PC-9 (cell line): Measurements from ENCODE around the gene CDH15. TPM values are rescaled to one million over a fixed set of nuclear protein-coding genes. Genes with fewer than 3 reads are reported as not detected.

Source experiments
- BruUV-seq: library from RNA; stranded (reverse); fragments of 400-500 nt; replicated peaks from 2 replicates; lab custom pipeline; 2021; lab: Mats Ljungman, UMichigan
- CTCF ChIA-PET: fragments of 300-600 bp; sonication (Branson Sonifier 250); formaldehyde crosslinking; loops from one replicate; lab custom pipeline; 2022; ENCODE audit warnings: antibody characterized with exemption; lab: Charles Lee
- POLR2A ChIA-PET: fragments of 300-600 bp; sonication (Branson Sonifier 250); formaldehyde crosslinking; loops from one replicate; lab custom pipeline; 2022; ENCODE audit warnings: antibody characterized with exemption; ENCODE audit not compliant: unreplicated experiment; lab: Charles Lee
- DNase-seq, 2 experiments: peaks; one replicate each; pipeline versions ENCODE4 v3.0.0 to v3.0.0-alpha.2; 2015 to 2022; ENCODE audit warnings: mixed read lengths in 1 of 2
- H2AFZ ChIP-seq: fragments of 200-600 bp; sonication (generic); 2 replicates; pipeline ENCODE4 v1.8.1; 2017; ENCODE audit warnings: antibody characterized with exemption
- H3F3A ChIP-seq: fragments of 200-600 bp; sonication (generic); 2 replicates; pipeline ENCODE4 v1.8.1; 2017; ENCODE audit warnings: antibody characterized with exemption, mild to moderate bottlenecking, low read depth; ENCODE audit not compliant: insufficient read depth
- H3K27ac ChIP-seq: fragments of 200-600 bp; sonication (generic); 2 replicates; pipeline ENCODE4 v1.6.1; 2016; ENCODE audit warnings: mixed run types
- H3K27me3 ChIP-seq: fragments of 200-600 bp; sonication (generic); 2 replicates; pipeline ENCODE4 v1.6.1; 2016; ENCODE audit warnings: low read depth, mixed run types; ENCODE audit not compliant: insufficient read depth
- H3K36me3 ChIP-seq: fragments of 200-600 bp; sonication (generic); 2 replicates; pipeline ENCODE4 v1.6.1; 2016; ENCODE audit warnings: low read depth, mixed run types
- H3K4me1 ChIP-seq: fragments of 200-600 bp; sonication (generic); replicated peaks from 2 replicates; pipeline ENCODE4 v1.6.1; 2016; ENCODE audit warnings: mixed run types; ENCODE audit not compliant: insufficient read depth
- H3K4me2 ChIP-seq: fragments of 200-600 bp; sonication (generic); 2 replicates; pipeline ENCODE4 v1.6.1; 2017; ENCODE audit warnings: mixed run types
- H3K4me3 ChIP-seq: fragments of 200-600 bp; sonication (generic); 2 replicates; pipeline ENCODE4 v1.6.1; 2016; ENCODE audit warnings: mixed run types
- H3K79me2 ChIP-seq: fragments of 200-600 bp; sonication (generic); 2 replicates; pipeline ENCODE4 v1.6.1; 2017; ENCODE audit warnings: low read depth, mixed run types
- H3K9me2 ChIP-seq: fragments of 200-600 bp; sonication (generic); 2 replicates; pipeline ENCODE4 v1.8.1; 2017; ENCODE audit warnings: mild to moderate bottlenecking; ENCODE audit not compliant: insufficient read depth
- H3K9me3 ChIP-seq: fragments of 200-600 bp; sonication (generic); 2 replicates; pipeline ENCODE4 v1.8.1; 2016; ENCODE audit warnings: low read depth; ENCODE audit not compliant: insufficient read depth
- H4K20me1 ChIP-seq: fragments of 200-600 bp; sonication (generic); 2 replicates; pipeline ENCODE4 v1.8.1; 2017; ENCODE audit not compliant: insufficient read depth
- EZH2 ChIP-seq: fragments of 200-600 bp; sonication (generic); IDR thresholded peaks from 2 replicates; pipeline ENCODE4 v1.8.0; 2017; ENCODE audit warnings: antibody characterized with exemption, low read depth
- intact Hi-C: fragments of 100-400 bp; cut with micrococcal nuclease; formaldehyde crosslinking; loops from one replicate; pipeline ENCODE4 v1.10.0; 2022; ENCODE audit not compliant: unreplicated experiment
- total RNA-seq: library from RNA; stranded (reverse); gene quantifications from 2 replicates; pipeline ENCODE4 v1.2.3, GENCODE V29; 2021
- TF ChIP-seq, protein P1 (sequence below): fragments of 200-600 bp; sonication (generic); conservative IDR thresholded peaks from 2 replicates; pipeline ENCODE4 v1.6.1; 2017; ENCODE audit warnings: mixed run types, antibody characterized with exemption, mild to moderate bottlenecking, moderate library complexity

Gene CDH15
- total RNA-seq, 1 experiment from 2014 or later = not detected

DNA sequence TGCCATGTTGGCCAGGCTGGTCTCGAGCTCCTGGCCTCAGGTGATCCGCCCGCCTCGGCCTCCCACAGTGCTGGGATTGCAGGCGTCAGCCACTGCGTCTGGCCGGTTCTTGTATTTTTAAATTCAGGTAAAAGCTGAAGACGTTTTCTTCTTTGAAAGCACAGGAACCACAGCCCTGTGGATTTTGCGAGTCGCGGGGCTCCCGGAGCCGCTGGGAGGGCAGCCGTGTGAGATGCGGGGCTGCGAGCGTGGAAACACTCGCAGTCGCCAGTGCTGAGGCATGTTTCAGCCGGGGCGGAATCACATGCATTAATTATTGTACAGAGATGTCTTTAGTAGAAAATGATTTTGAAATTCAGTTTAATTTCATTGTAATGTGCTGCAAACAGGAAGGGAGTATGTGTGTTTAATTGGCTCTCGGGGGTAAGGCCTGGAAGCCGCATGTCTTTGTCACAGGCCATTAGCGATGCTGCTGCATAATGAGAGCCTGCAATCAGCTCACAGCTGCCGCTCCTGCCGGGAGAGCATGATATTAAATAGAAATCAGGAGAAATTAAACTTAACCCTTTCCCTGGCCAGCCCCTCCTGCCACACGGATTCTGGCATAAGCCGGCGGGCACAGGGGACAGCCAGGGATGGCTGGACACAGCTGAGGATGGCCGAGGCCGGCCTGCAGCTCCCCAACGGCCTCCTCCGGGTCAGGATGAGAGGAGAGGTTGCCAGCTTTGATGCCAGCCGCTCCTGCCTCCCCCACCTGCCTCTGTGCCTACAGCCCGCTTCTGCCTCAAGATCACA, 35.4 kb upstream of the CDH15 start:
- Histone ChIP-seq H3K79me2 (no peaks in the 10 kb centered on the region), H3K4me2 (no peak overlapping the region), H4K20me1 (no peaks in the 10 kb centered on the region; the same call in 1 of the 2 replicates), H2AFZ (no peak overlapping the region), H3F3A (no peaks in the 10 kb centered on the region), H3K36me3 (no peaks in the 10 kb centered on the region), H3K27ac (no peak overlapping the region), H3K9me3 (no peaks in the 10 kb centered on the region), H3K4me3 (no peak overlapping the region), H3K9me2 (no peaks in the 10 kb centered on the region), H3K27me3 (no peaks in the 10 kb centered on the region), H3K4me1 (no peaks in the 10 kb centered on the region)
- no peak for TF ChIP-seq EZH2
- TF ChIP-seq, protein P1, sequence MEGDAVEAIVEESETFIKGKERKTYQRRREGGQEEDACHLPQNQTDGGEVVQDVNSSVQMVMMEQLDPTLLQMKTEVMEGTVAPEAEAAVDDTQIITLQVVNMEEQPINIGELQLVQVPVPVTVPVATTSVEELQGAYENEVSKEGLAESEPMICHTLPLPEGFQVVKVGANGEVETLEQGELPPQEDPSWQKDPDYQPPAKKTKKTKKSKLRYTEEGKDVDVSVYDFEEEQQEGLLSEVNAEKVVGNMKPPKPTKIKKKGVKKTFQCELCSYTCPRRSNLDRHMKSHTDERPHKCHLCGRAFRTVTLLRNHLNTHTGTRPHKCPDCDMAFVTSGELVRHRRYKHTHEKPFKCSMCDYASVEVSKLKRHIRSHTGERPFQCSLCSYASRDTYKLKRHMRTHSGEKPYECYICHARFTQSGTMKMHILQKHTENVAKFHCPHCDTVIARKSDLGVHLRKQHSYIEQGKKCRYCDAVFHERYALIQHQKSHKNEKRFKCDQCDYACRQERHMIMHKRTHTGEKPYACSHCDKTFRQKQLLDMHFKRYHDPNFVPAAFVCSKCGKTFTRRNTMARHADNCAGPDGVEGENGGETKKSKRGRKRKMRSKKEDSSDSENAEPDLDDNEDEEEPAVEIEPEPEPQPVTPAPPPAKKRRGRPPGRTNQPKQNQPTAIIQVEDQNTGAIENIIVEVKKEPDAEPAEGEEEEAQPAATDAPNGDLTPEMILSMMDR = no peak
- ChIA-PET POLR2A (no interaction called here), CTCF (no interaction called here)
- BruUV-seq = no TSS peak
- intact Hi-C loops = no loop called here
- DNase-seq = no peak

DNA sequence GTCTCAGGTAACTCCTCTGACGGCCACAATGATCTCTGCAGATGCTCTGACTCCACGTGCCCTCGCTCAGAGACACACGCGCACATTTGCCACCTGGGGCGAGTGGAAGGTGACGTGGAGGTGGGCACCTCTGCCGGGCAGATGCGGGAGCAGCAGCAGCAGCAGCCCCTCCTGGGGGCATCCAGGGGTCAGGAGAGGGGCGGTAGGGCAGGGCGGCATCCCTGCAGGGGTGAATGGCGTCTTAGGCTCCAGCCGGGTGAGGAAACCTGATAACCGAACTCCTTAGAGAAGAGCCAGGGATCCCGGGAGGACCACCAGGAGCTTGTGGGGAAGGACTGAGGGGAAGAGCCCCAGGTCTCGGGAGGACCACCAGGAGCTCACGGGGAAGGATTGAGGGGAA, 34.6 kb upstream of the CDH15 start:
- Histone ChIP-seq H3K4me2 (no peak overlapping the region), H3K27me3 (no peaks in the 10 kb centered on the region), H3K27ac (no peak overlapping the region), H3F3A (no peaks in the 10 kb centered on the region), H3K79me2 (no peaks in the 10 kb centered on the region), H3K4me3 (no peak overlapping the region), H3K9me2 (no peaks in the 10 kb centered on the region), H4K20me1 (no peaks in the 10 kb centered on the region; the same call in 1 of the 2 replicates), H3K4me1 (no peaks in the 10 kb centered on the region), H3K36me3 (no peaks in the 10 kb centered on the region), H2AFZ (no peak overlapping the region), H3K9me3 (no peaks in the 10 kb centered on the region)
- DNase-seq = no peak
- no TSS peak for BruUV-seq
- intact Hi-C loops = no loop called here
- TF ChIP-seq EZH2 = no peak
- TF ChIP-seq, protein P1 = no peak
- POLR2A ChIA-PET = no interaction called here
- CTCF ChIA-PET = no interaction called here

- H3F3A ChIP-seq = no peaks in the 10 kb centered on the region
- no peak overlapping the region for H2AFZ ChIP-seq
- no peaks in the 10 kb centered on the region for H3K9me2 ChIP-seq
- CTCF ChIA-PET = no interaction called here
- no peaks in the 10 kb centered on the region for H3K4me1 ChIP-seq
- H3K4me3 ChIP-seq = no peak overlapping the region
- H3K79me2 ChIP-seq = no peaks in the 10 kb centered on the region
- no peak for TF ChIP-seq EZH2
- TF ChIP-seq, protein P1 = no peak
- no peak for DNase-seq
- intact Hi-C loops = no loop called here
- no TSS peak for BruUV-seq
- H4K20me1 ChIP-seq = no peaks in the 10 kb centered on the region; the same call in 1 of the 2 replicates
- H3K27me3 ChIP-seq = no peaks in the 10 kb centered on the region
- H3K36me3 ChIP-seq = no peaks in the 10 kb centered on the region
- POLR2A ChIA-PET = no interaction called here
- no peak overlapping the region for H3K27ac ChIP-seq
- no peaks in the 10 kb centered on the region for H3K9me3 ChIP-seq
- H3K4me2 ChIP-seq = no peak overlapping the region
These were observed 33.7 kb upstream of the CDH15 start for GRCh38 chr16:89137666-89138512.
